K562 (cell line): ENCODE data around the gene ZAP70. TPM values are rescaled to one million over a fixed set of nuclear protein-coding genes. Genes with fewer than 3 reads are reported as not detected.

ENCODE experiments used
- ATAC-seq: fragments of 200-7000 bp; cut with Tn5 transposase; 3 replicates; pipeline ENCODE4 v1.9.1; 2020; ENCODE audit warnings: moderate library complexity
- BruUV-seq: library from RNA; stranded (reverse); fragments of 400-500 nt; replicated peaks from 2 replicates; lab custom pipeline; 2021; lab: Mats Ljungman, UMichigan
- CTCF ChIA-PET: fragments of 300-600 bp; formaldehyde crosslinking; extraction: SDS; loops from one replicate; lab custom pipeline; 2021; ENCODE audit warnings: low intra/inter-chr PET ratio; lab: Yijun Ruan, JAX
- POLR2A ChIA-PET: fragments of 300-600, 350-650 bp; sonication (Branson Sonifier 250); formaldehyde crosslinking; extraction: SDS; loops from one replicate; lab custom pipeline; 2021; ENCODE audit warnings: antibody characterized with exemption, inconsistent platforms; lab: Yijun Ruan, JAX
- DNase-seq, 4 experiments: peaks; one replicate each; pipeline versions ENCODE4 v3.0.0 to v3.0.0-alpha.2; 2011 to 2018; ENCODE audit warnings: low spot score in 3 of 4, mixed read lengths in 3 of 4; ENCODE audit errors: extremely low read depth in 1 of 4
- FAIRE-seq: peaks from 2 replicates; lab custom pipeline; 2011; peaks lifted over from hg19 to GRCh38; lab: Jason Lieb, UNC
- H2AFZ ChIP-seq: 2 replicates; pipeline ENCODE4 v1.6.0; 2011; ENCODE audit warnings: low read depth, low read length, control low read depth, inconsistent platforms
- H3K27ac ChIP-seq: fragments of 200-600 bp; 3 replicates; pipeline ENCODE4 v1.8.0; 2011; ENCODE audit warnings: low read depth, mild to moderate bottlenecking, control low read depth, inconsistent platforms, low read length, moderate library complexity, mixed read lengths; ENCODE audit errors: extremely low read depth
- H3K27me3 ChIP-seq, 2 experiments: fragments of 300-600 bp in 1 of 2; 2 replicates in 1 of 2; 3 replicates in 1 of 2; pipeline versions ENCODE4 v1.6.0 to v1.8.0; 2011; ENCODE audit warnings: inconsistent platforms in 2 of 2, low read length in 2 of 2, mild to moderate bottlenecking in 1 of 2, mixed read lengths in 1 of 2, moderate library complexity in 1 of 2; ENCODE audit not compliant: control insufficient read depth in 2 of 2, insufficient read depth in 2 of 2
- H3K36me3 ChIP-seq: fragments of 300-600 bp; 3 replicates; pipeline ENCODE4 v1.8.0; 2011; ENCODE audit warnings: mild to moderate bottlenecking, low read length, inconsistent platforms; ENCODE audit not compliant: control insufficient read depth, insufficient read depth
- H3K4me1 ChIP-seq, 2 experiments: fragments of 200-600 bp in 1 of 2; replicated peaks in 1 of 2; 2 replicates in 1 of 2; 3 replicates in 1 of 2; pipeline versions ENCODE4 v1.5.1 to v1.8.0; 2011; ENCODE audit warnings: inconsistent platforms in 2 of 2, low read length in 2 of 2, mild to moderate bottlenecking in 1 of 2, mixed read lengths in 1 of 2, moderate library complexity in 1 of 2; ENCODE audit not compliant: control insufficient read depth in 2 of 2, insufficient read depth in 2 of 2
- H3K4me2 ChIP-seq: 2 replicates; pipeline ENCODE4 v1.6.1; 2011; ENCODE audit warnings: low read length, control low read depth, inconsistent platforms, mixed read lengths; ENCODE audit not compliant: insufficient read depth
- H3K4me3 ChIP-seq: fragments of 200-600 bp; sonication (generic), shearing (Covaris generic); 2 replicates; pipeline ENCODE4 v1.5.1; 2016; ENCODE audit warnings: control low read depth, inconsistent platforms
- H3K79me2 ChIP-seq: fragments of 200-600 bp; 3 replicates; pipeline ENCODE4 v1.8.0; 2011; ENCODE audit warnings: low read length, inconsistent platforms; ENCODE audit not compliant: control insufficient read depth, insufficient read depth
- H3K9ac ChIP-seq, 2 experiments: 2 replicates each; pipeline versions ENCODE4 v1.6.0 to v1.6.1; 2011; ENCODE audit warnings: low read depth in 2 of 2, low read length in 2 of 2, control low read depth in 1 of 2, inconsistent platforms in 1 of 2, mild to moderate bottlenecking in 1 of 2, mixed read lengths in 1 of 2; ENCODE audit not compliant: insufficient read depth in 1 of 2
- H3K9me1 ChIP-seq: one replicate; pipeline ENCODE4 v1.6.0; 2011; ENCODE audit warnings: inconsistent platforms, mild to moderate bottlenecking, low read length, moderate library complexity; ENCODE audit not compliant: control insufficient read depth, insufficient read depth
- H3K9me3 ChIP-seq: replicated peaks from 2 replicates; pipeline ENCODE4 v1.5.1; 2011; ENCODE audit warnings: low read depth, low read length, inconsistent platforms; ENCODE audit not compliant: control insufficient read depth, insufficient read depth
- H4K20me1 ChIP-seq: replicated peaks from 2 replicates; pipeline ENCODE4 v1.6.1; 2011; ENCODE audit warnings: low read length, inconsistent platforms, mixed read lengths; ENCODE audit not compliant: control insufficient read depth, insufficient read depth
- FOXK1 ChIP-seq: sonication (generic); formaldehyde crosslinking; IDR thresholded peaks from 2 replicates; pipeline ENCODE4 v1.8.0; 2022; ENCODE audit warnings: missing genetic modification reagents, mild to moderate bottlenecking, borderline replicate concordance
- ILK ChIP-seq: fragments of 450-650 bp; IDR thresholded peaks from 2 replicates; pipeline ENCODE4 v1.6.1; 2016; ENCODE audit warnings: missing genetic modification characterization, low read depth, mild to moderate bottlenecking, missing compliant biosample characterization, moderate library complexity, borderline replicate concordance
- NKRF ChIP-seq: fragments of 450-650 bp; IDR thresholded peaks from 2 replicates; pipeline ENCODE4 v1.6.1; 2016; ENCODE audit warnings: borderline replicate concordance
- RFX1 ChIP-seq: fragments of 450-650 bp; IDR thresholded peaks from 2 replicates; pipeline ENCODE4 v1.6.1; 2016; ENCODE audit warnings: mild to moderate bottlenecking, moderate library complexity
- RREB1 ChIP-seq: fragments of 250-450 bp; sonication (Bioruptor Pico); IDR thresholded peaks from 2 replicates; pipeline ENCODE4 v1.4.0; 2020
- TAF9B ChIP-seq: fragments of 450-650 bp; IDR thresholded peaks from 2 replicates; pipeline ENCODE4 v1.6.1; 2018; ENCODE audit warnings: mild to moderate bottlenecking; ENCODE audit not compliant: partially characterized antibody
- TAL1 ChIP-seq: fragments of 450-650 bp; IDR thresholded peaks from 2 replicates; pipeline ENCODE4 v1.6.1; 2016; ENCODE audit warnings: mild to moderate bottlenecking
- ZNF263 ChIP-seq: sonication (generic); formaldehyde crosslinking; IDR thresholded peaks from 2 replicates; pipeline ENCODE4 v1.8.0; 2022; ENCODE audit warnings: mild to moderate bottlenecking, missing genetic modification reagents, borderline replicate concordance
- ZNF277 ChIP-seq: fragments of 250-450 bp; sonication (Bioruptor Pico); IDR thresholded peaks from 2 replicates; pipeline ENCODE4 v1.8.0; 2022; ENCODE audit warnings: inconsistent platforms, mild to moderate bottlenecking, moderate library complexity, borderline replicate concordance
- ZNF764 ChIP-seq: fragments of 250-450 bp; sonication (Bioruptor Pico); IDR thresholded peaks from 2 replicates; pipeline ENCODE4 v1.4.0; 2020; ENCODE audit warnings: low read depth, mild to moderate bottlenecking, moderate library complexity
- ZNF766 ChIP-seq: fragments of 200-800 bp; sonication (Bioruptor generic); conservative IDR thresholded peaks from 2 replicates; pipeline ENCODE4 v1.6.1; 2016; ENCODE audit warnings: missing genetic modification characterization, missing compliant biosample characterization
- WGBS: fragments of 100-300 bp; shearing (Covaris generic); methylation state at CpG from one replicate; pipeline ENCODE4 v1.1.6; 2016; ENCODE audit warnings: low coverage, mixed read lengths; ENCODE audit not compliant: insufficient coverage; ENCODE audit errors: missing lambda C conversion rate; 5-methylcytosine and 5-hydroxymethylcytosine counted together
- in situ Hi-C: fragments of 300-500 bp; cut with MboI; formaldehyde crosslinking; loops from 4 replicates; pipeline ENCODE4 v1.15.0; 2018; ENCODE audit warnings: inconsistent platforms, mixed read lengths
- intact Hi-C: fragments of 100-400 bp; cut with micrococcal nuclease; formaldehyde crosslinking; loops from 2 replicates; pipeline ENCODE4 v1.14.2; 2022
- polyA plus RNA-seq, 8 experiments: library from polyadenylated mRNA; depleted of rRNA in 4 of 8; stranded (reverse) in 5 of 8; unstranded in 3 of 8; fragments of >200 nt; fragmentation: Nextera tagmentation in 2 of 8; fragmentation: Illumina TruSeq in 1 of 8; extraction: Ambion mirVana in 2 of 8; extraction: Trizol in 1 of 8; gene quantifications; 2 replicates each; pipeline versions ENCODE4 v1.2.1 to v1.2.3, GENCODE V29; 2011 to 2014; ENCODE audit warnings: inconsistent platforms in 1 of 8, missing spikeins in 1 of 8
- total RNA-seq, 7 experiments: library from RNA; depleted of rRNA in 6 of 7; stranded (reverse); fragments of >200 nt in 6 of 7; fragmentation: Illumina TruSeq in 2 of 7; extraction: Trizol in 2 of 7; gene quantifications; 2 replicates each; pipeline versions ENCODE4 v1.2.1 to v1.2.3, GENCODE V29; 2011 to 2021; ENCODE audit warnings: low replicate concordance in 1 of 7

The ZAP70 gene
- total and polyA plus RNA-seq, 9 of the 15 experiments (the other 6 are each of a cell fraction or from before 2014, with no cell fraction given): 0.06 to 0.80 (median 0.21) TPM; not detected in 1

GRCh38 chr2:97732436-97733340, 19.3 kb downstream of the ZAP70 start:
- no peak overlapping the region for H3K4me3 ChIP-seq
- intact Hi-C loops (no loop called here), in situ Hi-C loops (no loop called here)
- no peaks in the 10 kb centered on the region for H3K9me3 ChIP-seq
- H3K9ac ChIP-seq: peak overlapping the region in 1 of 2 experiments; percentile 50; a peak in 1 of 4 replicates
- H4K20me1 ChIP-seq: no peaks in the 10 kb centered on the region
- POLR2A ChIA-PET: interaction anchor here (0.9 kb wide), 1 partner anchor 10 kb away, joined by 4 read pairs; no protein-coding TSS in a partner anchor
- FAIRE-seq (no peak), DNase-seq (no peak), ATAC-seq (no peak)
- H3K9me1 ChIP-seq: no peaks in the 10 kb centered on the region
- CTCF ChIA-PET: no interaction called here
- no peaks in the 10 kb centered on the region for H3K36me3 ChIP-seq
- 8% methylated on average over 19 of the region's 28 CpGs for WGBS
- H3K27ac ChIP-seq: no peak overlapping the region
- H3K27me3 ChIP-seq: peaks cover 9 to 71% of the 10 kb centered on the region in 2 experiments; a peak in 3 of 5 replicates
- no peaks in the 10 kb centered on the region for H3K79me2 ChIP-seq
- H3K4me1 ChIP-seq: peaks cover 0 to 21% of the 10 kb centered on the region in 2 experiments; a peak in 2 of 5 replicates
- no TSS peak for BruUV-seq
- H2AFZ ChIP-seq: no peak overlapping the region
- no peak overlapping the region for H3K4me2 ChIP-seq
- TF ChIP-seq NKRF (no peak), ZNF263 (CRISPR knock-in tag) (no peak), ZNF764 (CRISPR knock-in tag) (no peak), RREB1 (CRISPR knock-in tag) (no peak), FOXK1 (CRISPR knock-in tag) (no peak), TAL1 (no peak), ZNF277 (CRISPR knock-in tag) (no peak), RFX1 (no peak), TAF9B (no peak), ILK (no peak), ZNF766 (CRISPR knock-in tag) (no peak)
